AG10803 (cell line): ENCODE results near the gene CTRB1.

Source experiments
- DNase-seq: peaks from one replicate; pipeline ENCODE4 v3.0.0; 2010; ENCODE audit warnings: low read depth
- H3K4me3 ChIP-seq: 2 replicates; pipeline ENCODE4 v1.5.1; 2011; ENCODE audit warnings: mild to moderate bottlenecking, low read length, control low read depth
- CTCF ChIP-seq: conservative IDR thresholded peaks from 2 replicates; pipeline ENCODE4 v1.5.1; 2011; ENCODE audit warnings: mild to moderate bottlenecking, low read length, control low read depth, inconsistent platforms

Gene CTRB1

GRCh38 chr16:75188832-75189477, 29.8 kb upstream of the CTRB1 start:
- H3K4me3 ChIP-seq: no peak overlapping the region
- no peak for TF ChIP-seq CTCF
- DNase-seq: no peak

- H3K4me3 ChIP-seq: no peak overlapping the region
- TF ChIP-seq CTCF: no peak
- no peak for DNase-seq
Observed at GRCh38 chr16:75189638-75190245, 29.0 kb upstream of the CTRB1 start.

- DNase-seq: no peak
- no peak for TF ChIP-seq CTCF
Observed at GRCh38 chr16:75192606-75193264, 26.1 kb upstream of the CTRB1 start.

GRCh38 chr16:75193265-75193650, 25.5 kb upstream of the CTRB1 start:
- TF ChIP-seq CTCF: no peak
- no peak for DNase-seq
- H3K4me3 ChIP-seq: no peak overlapping the region

More at GRCh38 chr16:75192606-75193264, 26.1 kb upstream of the CTRB1 start:
- no peak overlapping the region for H3K4me3 ChIP-seq

- TF ChIP-seq CTCF: no peak
- no peak overlapping the region for H3K4me3 ChIP-seq
- DNase-seq: no peak
Observed at GRCh38 chr16:75193730-75194444, 24.9 kb upstream of the CTRB1 start.

GRCh38 chr16:75195811-75196790, 22.7 kb upstream of the CTRB1 start:
- TF ChIP-seq CTCF: no peak
- DNase-seq: no peak
- no peak overlapping the region for H3K4me3 ChIP-seq
